Measurements from ENCODE around the gene ATP8A2. TPM values are rescaled to one million over a fixed set of nuclear protein-coding genes. Genes with fewer than 3 reads are reported as not detected.

The ATP8A2 gene
- total RNA-seq, 3 donors from 2014 or later, result under 0.01 to 1.0 (median under 0.01) TPM

- no peak for DNase-seq (ENCODE audit: low spot score in 2 of 2)
- TF ChIP-seq POLR2AphosphoS5 (IDR thresholded peaks at IDR 0.05) (no peak), POLR2A (IDR thresholded peaks at IDR 0.05) (no peak)
- TF ChIP-seq, protein P1, sequence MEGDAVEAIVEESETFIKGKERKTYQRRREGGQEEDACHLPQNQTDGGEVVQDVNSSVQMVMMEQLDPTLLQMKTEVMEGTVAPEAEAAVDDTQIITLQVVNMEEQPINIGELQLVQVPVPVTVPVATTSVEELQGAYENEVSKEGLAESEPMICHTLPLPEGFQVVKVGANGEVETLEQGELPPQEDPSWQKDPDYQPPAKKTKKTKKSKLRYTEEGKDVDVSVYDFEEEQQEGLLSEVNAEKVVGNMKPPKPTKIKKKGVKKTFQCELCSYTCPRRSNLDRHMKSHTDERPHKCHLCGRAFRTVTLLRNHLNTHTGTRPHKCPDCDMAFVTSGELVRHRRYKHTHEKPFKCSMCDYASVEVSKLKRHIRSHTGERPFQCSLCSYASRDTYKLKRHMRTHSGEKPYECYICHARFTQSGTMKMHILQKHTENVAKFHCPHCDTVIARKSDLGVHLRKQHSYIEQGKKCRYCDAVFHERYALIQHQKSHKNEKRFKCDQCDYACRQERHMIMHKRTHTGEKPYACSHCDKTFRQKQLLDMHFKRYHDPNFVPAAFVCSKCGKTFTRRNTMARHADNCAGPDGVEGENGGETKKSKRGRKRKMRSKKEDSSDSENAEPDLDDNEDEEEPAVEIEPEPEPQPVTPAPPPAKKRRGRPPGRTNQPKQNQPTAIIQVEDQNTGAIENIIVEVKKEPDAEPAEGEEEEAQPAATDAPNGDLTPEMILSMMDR (IDR thresholded peaks at IDR 0.05), result no peak
- no peaks in the 10 kb centered on the region for H3K9me3 ChIP-seq
- H3K4me1 ChIP-seq, result no peaks in the 10 kb centered on the region
- no peaks in the 10 kb centered on the region for H3K27me3 ChIP-seq
- H3K36me3 ChIP-seq, result no peaks in the 10 kb centered on the region
- no peak overlapping the region for H3K4me3 ChIP-seq
- intact Hi-C loops (cut with DNase I; ENCODE audit: low total_unique reads), result no loop called here
- H3K27ac ChIP-seq, result no peak overlapping the region
Observed at GRCh38 chr13:25584087-25584486, 212.3 kb downstream of the ATP8A2 start.

DNA sequence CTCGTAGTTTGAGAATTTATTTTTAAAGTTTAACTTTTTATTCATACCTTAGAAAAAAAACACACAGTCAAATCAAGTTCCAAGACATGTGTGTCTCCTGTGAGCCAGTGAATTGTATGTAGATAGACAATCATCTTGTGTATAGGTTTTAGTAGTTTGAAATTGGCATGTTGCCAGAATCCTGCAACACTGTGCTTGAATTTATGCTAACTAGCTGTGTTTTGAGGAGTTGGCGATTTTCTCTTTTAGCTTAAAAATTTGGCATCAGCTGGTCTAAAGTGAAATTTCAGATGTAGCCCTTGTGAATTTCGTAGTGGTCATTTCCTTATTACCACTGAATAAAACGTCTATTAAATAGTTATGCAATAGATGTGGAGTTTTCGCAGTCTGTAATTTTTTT, 213.2 kb downstream of the ATP8A2 start:
- Histone ChIP-seq H3K9me3 (no peaks in the 10 kb centered on the region), H3K27ac (no peak overlapping the region), H3K4me1 (no peaks in the 10 kb centered on the region), H3K27me3 (no peaks in the 10 kb centered on the region), H3K36me3 (no peaks in the 10 kb centered on the region), H3K4me3 (no peak overlapping the region)
- no peak for TF ChIP-seq POLR2A (IDR thresholded peaks at IDR 0.05)
- TF ChIP-seq, protein P1 (IDR thresholded peaks at IDR 0.05), result no peak
- TF ChIP-seq POLR2AphosphoS5 (IDR thresholded peaks at IDR 0.05), result no peak
- no peak for DNase-seq (ENCODE audit: low spot score in 2 of 2)
- intact Hi-C loops (cut with DNase I; ENCODE audit: low total_unique reads), result no loop called here

GRCh38 chr13:25587326-25587980, 215.7 kb downstream of the ATP8A2 start:
- no peak overlapping the region for H3K4me3 ChIP-seq
- no peaks in the 10 kb centered on the region for H3K36me3 ChIP-seq
- no peak for DNase-seq (ENCODE audit: low spot score in 2 of 2)
- H3K9me3 ChIP-seq, result no peaks in the 10 kb centered on the region
- no peaks in the 10 kb centered on the region for H3K4me1 ChIP-seq
- TF ChIP-seq POLR2AphosphoS5 (IDR thresholded peaks at IDR 0.05), result no peak
- TF ChIP-seq POLR2A (IDR thresholded peaks at IDR 0.05), result no peak
- TF ChIP-seq, protein P1 (IDR thresholded peaks at IDR 0.05), result no peak
- no peak overlapping the region for H3K27ac ChIP-seq
- H3K27me3 ChIP-seq, result no peaks in the 10 kb centered on the region
- intact Hi-C loops (cut with DNase I; ENCODE audit: low total_unique reads), result no loop called here

GRCh38 chr13:25588336-25589060, 216.7 kb downstream of the ATP8A2 start:
- TF ChIP-seq POLR2A (IDR thresholded peaks at IDR 0.05) (no peak), POLR2AphosphoS5 (IDR thresholded peaks at IDR 0.05) (no peak)
- TF ChIP-seq, protein P1 (IDR thresholded peaks at IDR 0.05), result no peak
- H3K36me3 ChIP-seq, result no peaks in the 10 kb centered on the region
- no peak overlapping the region for H3K4me3 ChIP-seq
- no peak overlapping the region for H3K27ac ChIP-seq
- no peaks in the 10 kb centered on the region for H3K4me1 ChIP-seq
- no peaks in the 10 kb centered on the region for H3K9me3 ChIP-seq
- no peak for DNase-seq (ENCODE audit: low spot score in 2 of 2)
- H3K27me3 ChIP-seq, result no peaks in the 10 kb centered on the region
- intact Hi-C loops (cut with DNase I; ENCODE audit: low total_unique reads), result no loop called here

DNA sequence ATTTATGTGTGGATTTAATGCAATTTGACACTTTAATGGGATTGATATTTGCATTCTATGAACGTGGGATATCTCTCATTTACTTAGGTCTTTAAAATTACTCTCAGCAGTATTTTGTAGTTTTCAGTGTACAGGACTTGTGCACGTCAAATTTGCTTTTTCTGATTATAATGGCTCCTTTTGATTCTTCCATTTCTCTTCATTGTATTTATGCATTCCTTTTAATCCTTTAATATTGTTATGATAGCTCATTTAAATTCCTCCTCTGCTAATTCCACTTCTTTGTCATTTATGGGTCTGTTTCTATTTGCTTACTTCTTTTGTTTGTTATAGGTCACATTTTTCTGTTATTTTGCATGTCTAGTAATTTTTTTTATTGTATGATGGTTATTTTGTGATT, 226.6 kb downstream of the ATP8A2 start:
- TF ChIP-seq POLR2A (IDR thresholded peaks at IDR 0.05), result no peak
- TF ChIP-seq, protein P1 (IDR thresholded peaks at IDR 0.05), result no peak
- no peak for TF ChIP-seq POLR2AphosphoS5 (IDR thresholded peaks at IDR 0.05)
- no peak overlapping the region for H3K27ac ChIP-seq
- intact Hi-C loops (cut with DNase I; ENCODE audit: low total_unique reads), result no loop called here
- H3K27me3 ChIP-seq, result no peaks in the 10 kb centered on the region
- no peaks in the 10 kb centered on the region for H3K4me1 ChIP-seq
- DNase-seq (ENCODE audit: low spot score in 2 of 2), result no peak
- H3K4me3 ChIP-seq, result no peak overlapping the region
- H3K36me3 ChIP-seq, result no peaks in the 10 kb centered on the region
- H3K9me3 ChIP-seq, result no peaks in the 10 kb centered on the region
